Measurements from ENCODE around the gene PRR4.

The PRR4 gene

GRCh38 chr12:10801741-10802140 lies 47.5 kb downstream of the PRR4 start:
- DNase-seq (ENCODE audit: low read depth in 3 of 3): no peak
